GM18873 (cell line): Measurements from ENCODE around the gene PTPRO.
A peak's percentile ranks its signal among the peaks of the same experiment; 100 is the strongest.

ENCODE experiments used
- ATAC-seq: cut with Tn5 transposase; IDR thresholded peaks from one replicate; pipeline ENCODE4 v1.9.1; 2021; ENCODE audit warnings: mild to moderate bottlenecking, moderate library complexity, moderate number of reproducible peaks; ENCODE audit not compliant: unreplicated experiment, low FRiP score

The PTPRO gene

GRCh38 chr12:15439459-15439858 is 117.2 kb downstream of the PTPRO start:
- no peak for ATAC-seq

DNA sequence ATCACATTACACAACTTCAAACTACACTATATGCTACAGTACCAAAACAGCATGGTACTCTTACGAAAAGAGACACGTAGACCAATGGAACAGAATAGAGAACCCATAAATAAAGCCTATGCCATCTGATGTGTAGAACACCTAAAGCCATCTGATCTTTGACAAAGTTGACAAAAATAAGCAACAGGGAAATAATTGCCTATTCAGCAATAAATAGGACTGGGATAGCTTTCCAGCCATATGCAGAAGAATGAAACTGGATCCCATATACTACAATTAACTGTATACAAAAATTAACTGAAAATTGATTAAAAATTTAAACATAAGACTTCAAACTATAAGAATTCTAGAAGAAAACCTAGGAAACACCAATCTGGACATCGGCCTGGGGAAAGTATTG is 120.7 kb downstream of the PTPRO start:
- no peak for ATAC-seq

DNA sequence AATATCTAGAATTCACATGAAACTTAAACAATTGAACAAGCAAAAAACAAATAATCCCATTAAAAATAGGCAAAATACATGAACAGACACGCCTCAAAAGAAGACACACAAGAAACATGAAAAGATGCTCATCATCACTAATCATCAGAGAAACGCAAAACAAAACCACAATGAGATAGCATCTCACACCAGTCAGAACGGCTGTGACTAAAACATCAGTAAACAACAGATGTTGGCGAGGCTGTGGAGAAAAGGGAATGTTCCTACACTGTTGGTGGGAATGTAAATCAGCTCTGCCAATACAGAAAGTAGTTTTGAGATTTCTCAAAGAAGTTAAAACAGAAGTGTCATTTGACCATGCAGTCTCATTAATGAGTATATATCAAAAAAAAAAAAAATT is 121.3 kb downstream of the PTPRO start:
- no peak for ATAC-seq

DNA sequence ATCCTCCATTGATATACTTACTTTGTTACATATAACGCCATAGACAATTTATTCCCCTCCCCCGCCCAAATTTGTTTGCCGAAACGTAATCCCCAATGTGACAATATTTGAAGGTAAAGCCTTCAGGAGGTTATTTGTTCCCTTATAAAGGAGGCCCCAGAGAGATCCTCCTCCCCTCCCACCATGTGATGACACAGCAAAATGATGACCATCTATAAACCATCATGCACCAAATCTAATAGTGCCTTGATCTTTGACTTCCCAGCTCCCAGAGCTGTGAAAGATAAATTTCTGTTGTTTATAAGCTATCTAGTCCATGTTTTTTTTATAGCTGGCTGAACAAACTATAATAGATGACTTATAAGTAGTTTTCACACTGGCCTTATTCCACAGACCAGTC is 122.2 kb downstream of the PTPRO start:
- ATAC-seq = no peak

- ATAC-seq = no peak
Measured at GRCh38 chr12:15446807-15447206, 124.5 kb downstream of the PTPRO start.

- no peak for ATAC-seq
Measured at GRCh38 chr12:15453613-15454012, 131.3 kb downstream of the PTPRO start.

DNA sequence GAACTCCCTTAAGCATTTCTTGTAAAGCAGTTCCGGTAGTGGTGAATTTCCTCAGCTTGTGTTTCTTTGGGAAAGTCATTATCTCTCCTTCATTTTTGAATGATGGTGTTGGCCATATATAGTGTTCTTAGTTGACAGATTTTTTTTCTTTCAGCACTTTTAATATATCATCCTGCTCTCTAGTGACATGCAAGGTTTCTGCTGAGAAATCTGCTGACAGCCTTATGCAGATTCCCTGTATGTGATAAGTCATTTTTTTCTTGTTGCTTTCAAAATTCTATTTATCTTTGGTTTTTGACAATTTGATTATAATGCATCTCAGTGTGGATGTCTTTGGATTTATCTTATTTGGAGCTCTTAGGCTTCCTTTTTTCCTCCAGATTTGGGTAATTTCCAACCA is 135.7 kb downstream of the PTPRO start:
- ATAC-seq = no peak

GRCh38 chr12:15468911-15469310 is 146.6 kb downstream of the PTPRO start:
- no peak for ATAC-seq

DNA sequence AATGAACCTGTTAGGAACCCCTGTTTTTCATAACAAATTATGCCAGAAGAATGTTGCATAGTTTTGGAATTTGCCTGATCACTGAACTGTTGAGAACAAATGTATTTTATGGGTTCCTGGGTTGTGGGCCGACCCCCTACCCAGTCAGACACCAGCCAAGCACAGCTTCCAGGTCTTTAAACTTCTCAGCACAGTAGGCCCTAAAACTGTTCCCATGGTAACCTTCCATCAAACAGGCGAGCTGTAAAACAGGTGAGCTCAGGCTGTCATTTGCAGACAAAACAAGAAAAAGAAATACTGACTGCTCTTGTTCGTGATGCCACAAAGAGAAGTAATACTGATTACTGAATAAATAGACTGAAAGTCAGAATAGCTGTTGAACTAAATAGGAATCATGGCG is 147.0 kb downstream of the PTPRO start:
- no peak for ATAC-seq

DNA sequence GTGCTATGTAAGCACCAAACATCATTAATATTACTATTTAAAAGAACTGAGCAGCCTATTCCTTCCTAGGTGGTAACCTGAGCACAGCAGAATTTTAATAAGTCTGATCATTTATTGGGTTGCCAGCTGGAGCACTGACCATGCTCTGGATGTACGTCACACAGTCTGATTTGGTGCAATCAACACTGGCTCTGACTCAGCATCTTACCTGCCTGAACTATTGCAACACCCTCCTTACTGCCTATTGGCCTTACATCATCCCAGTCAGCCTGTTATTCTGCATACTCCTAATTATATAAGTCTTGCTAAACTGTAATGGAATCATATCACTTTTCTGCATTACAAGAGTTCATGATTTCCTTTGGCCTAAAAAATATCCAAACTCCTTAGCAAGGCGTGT is 149.7 kb downstream of the PTPRO start:
- ATAC-seq = no peak

DNA sequence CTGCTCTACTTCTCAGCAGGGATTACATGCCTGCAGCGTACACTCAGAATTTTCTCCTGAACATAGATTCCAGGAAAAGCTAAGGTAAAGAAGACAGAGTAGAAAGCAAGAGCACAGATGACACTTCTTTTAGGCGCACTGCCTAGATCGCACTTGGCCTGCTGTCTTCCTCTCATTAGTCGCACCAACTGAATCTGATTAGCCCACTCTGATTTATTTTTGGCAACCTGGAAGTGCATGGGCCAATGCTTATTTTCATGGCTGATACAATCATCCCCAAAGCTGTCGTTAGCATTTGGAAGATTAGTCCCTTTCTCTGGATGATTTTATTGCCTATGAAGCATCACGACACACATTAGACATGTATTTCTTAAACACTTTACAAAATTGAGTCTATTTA is 152.5 kb downstream of the PTPRO start:
- ATAC-seq = no peak

DNA sequence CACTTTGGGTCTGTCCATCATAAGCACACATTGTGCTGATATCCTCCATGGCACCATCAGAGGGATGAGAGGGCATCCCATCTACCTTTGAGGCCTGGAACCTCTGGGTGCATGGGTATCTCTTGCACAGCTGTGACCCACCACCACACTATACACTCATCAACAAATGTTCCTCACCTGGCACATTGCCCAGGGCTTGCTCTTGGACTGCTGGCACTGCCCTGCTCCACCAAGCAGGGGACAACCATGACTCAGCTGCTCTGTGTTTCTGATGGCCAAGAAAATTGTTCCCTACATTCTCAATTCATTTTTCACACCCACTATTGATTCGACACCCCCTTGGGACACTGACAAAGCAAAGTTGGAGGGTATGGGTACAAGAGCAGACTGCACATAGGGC is 155.5 kb downstream of the PTPRO start:
- no peak for ATAC-seq

DNA sequence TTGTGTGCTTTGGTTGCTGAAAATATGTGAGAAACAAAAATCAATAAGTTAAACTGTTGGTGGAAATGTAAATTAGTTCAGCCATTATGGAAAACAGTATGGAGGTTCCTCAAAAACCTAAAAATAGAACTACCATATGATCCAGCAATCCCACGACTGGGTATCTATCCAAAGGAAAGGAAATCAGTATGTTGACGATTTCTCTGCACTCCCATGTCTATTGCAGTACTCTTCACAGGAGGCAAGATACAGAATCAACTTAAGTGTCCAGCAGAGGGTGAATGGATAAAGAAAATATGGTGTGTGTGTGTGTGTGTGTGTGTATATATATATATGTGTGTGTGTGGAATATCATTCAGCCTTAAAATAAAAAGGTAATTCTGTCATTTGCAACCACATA is 159.5 kb downstream of the PTPRO start:
- no peak for ATAC-seq

DNA sequence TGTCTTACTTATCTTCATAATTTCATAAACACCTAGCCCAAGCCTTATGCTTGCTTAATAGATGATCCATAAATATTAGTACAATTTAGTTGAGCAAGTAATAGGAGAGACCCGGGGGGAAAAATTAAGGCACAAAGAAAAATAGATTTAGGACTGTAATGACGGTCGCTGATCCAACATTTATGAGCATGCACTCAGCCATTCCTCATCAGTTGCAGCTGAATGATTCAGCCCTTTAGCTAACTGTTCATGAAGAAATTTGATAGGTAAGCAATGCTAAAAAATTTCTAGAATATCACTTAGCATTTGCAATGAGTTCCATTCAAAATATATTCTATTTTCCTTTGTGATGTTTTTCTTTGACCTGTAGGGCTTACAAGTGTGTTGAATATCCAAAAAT is 163.2 kb downstream of the PTPRO start:
- ATAC-seq = no peak

DNA sequence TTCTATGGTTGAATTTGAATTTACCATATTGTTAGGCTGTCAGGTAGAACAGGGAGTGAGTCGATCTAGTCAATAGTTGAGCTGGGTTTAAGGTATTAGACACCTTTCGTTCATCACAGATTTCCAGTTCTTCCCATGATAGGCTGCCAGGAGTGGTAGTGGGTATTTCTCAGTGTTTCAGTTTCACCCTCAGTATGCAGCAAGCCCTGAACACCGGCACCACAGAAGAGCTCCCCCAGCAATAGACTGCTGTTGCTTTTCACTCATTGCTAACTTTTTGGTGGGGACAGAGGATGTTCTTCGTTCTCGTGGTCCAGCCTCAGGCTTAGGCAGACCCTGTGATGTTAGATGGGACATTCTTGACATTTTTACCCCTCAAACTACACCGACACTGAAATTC is 164.6 kb downstream of the PTPRO start:
- no peak for ATAC-seq

DNA sequence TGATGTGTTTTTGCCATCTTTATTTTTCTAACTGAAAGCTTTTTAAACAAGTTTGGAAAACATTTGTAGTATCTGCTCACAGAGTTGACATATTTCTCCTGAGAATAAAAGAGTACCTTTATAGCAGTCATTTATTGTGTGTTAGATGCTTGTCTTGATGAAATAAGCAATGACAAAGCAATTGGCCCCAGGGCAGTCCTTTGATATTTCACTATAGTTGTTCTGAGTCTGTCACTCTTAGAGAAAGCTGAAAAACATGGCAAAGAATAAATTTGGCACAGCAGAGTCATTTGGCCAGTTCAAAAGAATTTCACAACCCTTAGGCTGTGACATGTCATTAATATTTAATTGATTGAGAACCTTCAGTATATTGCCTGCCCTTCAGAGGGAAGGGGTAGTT is 166.2 kb downstream of the PTPRO start:
- ATAC-seq = no peak

DNA sequence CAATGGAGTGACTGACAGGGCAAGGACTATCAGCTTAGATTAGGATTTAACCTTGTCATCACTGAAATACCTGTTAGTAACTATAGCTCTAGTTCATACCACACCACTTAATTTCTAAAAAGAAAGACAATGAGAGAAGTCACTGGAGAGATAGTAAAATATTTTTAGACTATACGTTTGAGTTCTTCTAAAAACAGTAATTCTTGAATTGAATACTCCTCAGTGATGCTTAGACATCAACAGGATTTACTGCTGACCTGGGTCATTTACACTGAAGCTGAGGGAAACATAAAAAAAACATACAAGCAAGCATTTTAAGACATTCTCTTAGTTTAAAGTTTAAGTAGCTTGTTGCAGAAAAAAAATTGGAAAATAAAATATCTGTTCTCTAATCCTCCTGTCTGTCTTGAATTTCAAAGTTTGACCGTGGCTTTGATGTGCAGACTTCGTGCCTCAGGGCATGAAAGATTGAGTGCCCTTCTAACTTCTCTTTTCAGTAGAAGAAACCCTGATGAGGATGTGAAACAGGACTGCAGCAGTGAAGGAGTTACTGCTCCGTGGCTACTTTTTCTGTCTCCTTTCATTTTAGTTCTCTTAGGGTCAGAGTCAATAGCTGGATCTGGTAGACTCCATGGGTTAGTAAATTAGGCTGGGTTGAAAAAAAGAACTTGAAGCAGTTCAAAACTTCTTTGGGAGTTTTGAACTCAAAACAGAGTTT is 172.2 kb downstream of the PTPRO start:
- ATAC-seq = peak; percentile 59

GRCh38 chr12:15495746-15496145 is 173.4 kb downstream of the PTPRO start:
- ATAC-seq = no peak

DNA sequence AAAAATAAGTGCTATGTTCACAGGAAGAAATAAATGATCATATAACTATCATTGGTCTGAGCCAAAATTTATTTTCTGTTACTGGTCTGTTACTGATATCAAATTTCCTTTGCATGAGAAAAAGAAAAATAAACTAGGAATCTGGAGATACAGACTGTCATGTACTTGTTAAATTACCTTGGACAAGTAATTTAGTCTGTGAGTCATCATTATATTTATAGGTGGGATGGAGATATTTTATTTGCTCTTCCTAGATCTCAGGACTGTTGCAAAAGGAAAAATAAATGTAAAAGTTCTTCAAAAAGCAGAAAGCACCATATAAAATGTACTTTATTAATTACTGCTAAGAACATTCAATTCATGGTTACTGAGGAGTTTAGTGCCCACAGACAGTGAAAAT is 174.4 kb downstream of the PTPRO start:
- ATAC-seq = no peak

GRCh38 chr12:15497671-15498292 is 175.5 kb downstream of the PTPRO start:
- no peak for ATAC-seq

- ATAC-seq = no peak
Measured at GRCh38 chr12:15502211-15502610, 179.9 kb downstream of the PTPRO start.

DNA sequence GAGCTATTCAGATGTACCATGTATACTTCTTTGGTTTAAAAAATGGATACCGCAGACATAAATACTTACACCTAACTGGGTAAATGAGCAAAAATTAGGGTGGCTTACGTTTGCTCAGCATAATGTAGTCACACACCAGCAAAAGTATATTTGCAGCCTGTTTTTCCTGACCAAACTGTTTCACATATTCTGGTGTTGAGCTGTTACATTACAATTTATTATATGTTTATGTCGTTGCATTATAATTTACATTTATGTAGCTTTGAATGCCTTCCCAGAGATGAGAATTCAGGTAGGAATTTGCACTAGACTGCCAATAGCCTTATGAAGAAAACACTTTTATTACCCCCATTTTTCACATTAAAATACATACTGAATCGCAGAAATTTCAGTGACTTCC is 183.3 kb downstream of the PTPRO start:
- no peak for ATAC-seq
